ENCODE data around the gene FAM237B. TPM values are rescaled to one million over a fixed set of nuclear protein-coding genes. Genes with fewer than 3 reads are reported as not detected.
"Not testable (repeated sequence)": the region's sequence is repeated elsewhere in the genome, so short reads cannot be mapped to it uniquely, and the experiment has no call there.

FAM237B gene
- total RNA-seq (ENCODE audit: low replicate concordance) = not detected in 2 replicates

GRCh38 chr7:90320801-90321494 is at the start of gene FAM237B:
TSS of gene FAM237B (minus strand) at chr7:90321304. CDS start at chr7:90319748, 1,556 bp downstream.
- TF ChIP-seq EZH2 (IDR thresholded peaks at IDR 0.05) (peak; percentile 85), EZH2phosphoT487 (IDR thresholded peaks at IDR 0.05) (peak; percentile 67), CTCF (IDR thresholded peaks at IDR 0.05) (no peak)
- Histone ChIP-seq H3K27me3 (peaks cover 86% of the 10 kb centered on the region), H3K9ac (no peak within 1 kb of the TSS)

GRCh38 chr7:90351987-90352386 is 30.9 kb upstream of the FAM237B start:
- Mint-ChIP-seq H3K9me3 (peaks cover 2% of the 10 kb centered on the region), H3K4me1 (peaks cover 4% of the 10 kb centered on the region), H3K27me3 (ENCODE audit: insufficient read depth, low read depth) (no peaks in the 10 kb centered on the region), H3K36me3 (peaks cover 11% of the 10 kb centered on the region), H3K27ac (no peak overlapping the region), H3K4me3 (no peak overlapping the region)
- no peaks in the 10 kb centered on the region for H3K9me3 ChIP-seq (ENCODE audit: low read depth)
- no peak overlapping the region for H3K9ac ChIP-seq
- peaks cover 10% of the 10 kb centered on the region for H3K36me3 ChIP-seq
- no peak overlapping the region for H2AFZ ChIP-seq (replicated peaks)
- TF ChIP-seq EZH2 (IDR thresholded peaks at IDR 0.05) (no peak), CTCF (IDR thresholded peaks at IDR 0.05) (no peak), EZH2phosphoT487 (IDR thresholded peaks at IDR 0.05) (no peak)
- H3K4me3 ChIP-seq = no peak overlapping the region
- no peak overlapping the region for H3K27ac ChIP-seq
- H3K4me2 ChIP-seq = no peak overlapping the region
- no peaks in the 10 kb centered on the region for H4K20me1 ChIP-seq (ENCODE audit: low read depth)
- H3K27me3 ChIP-seq = no peaks in the 10 kb centered on the region
- H3K79me2 ChIP-seq (ENCODE audit: low read depth) = peaks cover 56% of the 10 kb centered on the region
- H3K4me1 ChIP-seq = no peaks in the 10 kb centered on the region
- DNase-seq (ENCODE audit: low spot score) = no peak
- no peaks in the 10 kb centered on the region for H3F3A ChIP-seq (ENCODE audit: low read depth)

More at GRCh38 chr7:90320801-90321494, at the start of gene FAM237B:
- Histone ChIP-seq H2AFZ (replicated peaks) (peak within 1 kb of the TSS; percentile 90), H3K4me3 (peak within 1 kb of the TSS; percentile 53), H3K4me2 (peak within 1 kb of the TSS; percentile 90), H4K20me1 (ENCODE audit: low read depth) (no peaks in the 10 kb centered on the region), H3K4me1 (no peaks in the 10 kb centered on the region), H3K79me2 (ENCODE audit: low read depth) (no peaks in the 10 kb centered on the region), H3K36me3 (no peaks in the 10 kb centered on the region), H3K9me3 (ENCODE audit: low read depth) (no peaks in the 10 kb centered on the region), H3F3A (ENCODE audit: low read depth) (no peaks in the 10 kb centered on the region), H3K27ac (no peak within 1 kb of the TSS)
- peaks cover 17% of the 10 kb centered on the region for H3K27me3 Mint-ChIP-seq (ENCODE audit: insufficient read depth, low read depth)
- no peaks in the 10 kb centered on the region for H3K36me3 Mint-ChIP-seq
- no peaks in the 10 kb centered on the region for H3K9me3 Mint-ChIP-seq
- peak; percentile 64 for DNase-seq (ENCODE audit: low spot score)
- H3K4me1 Mint-ChIP-seq = peaks cover 8% of the 10 kb centered on the region
- peak within 1 kb of the TSS; percentile 81 for H3K4me3 Mint-ChIP-seq
- no peak within 1 kb of the TSS for H3K27ac Mint-ChIP-seq

GRCh38 chr7:90350032-90350431 is 28.9 kb upstream of the FAM237B start:
- not testable (repeated sequence) for H3K4me3 Mint-ChIP-seq; H3K36me3 ChIP-seq; H2AFZ ChIP-seq (replicated peaks); H3K9me3 Mint-ChIP-seq; H3K27me3 Mint-ChIP-seq (ENCODE audit: insufficient read depth, low read depth); H3K4me1 ChIP-seq; H3K9me3 ChIP-seq (ENCODE audit: low read depth); H3K36me3 Mint-ChIP-seq; H3K27ac Mint-ChIP-seq; H3K27ac ChIP-seq; H3K4me2 ChIP-seq; H3F3A ChIP-seq (ENCODE audit: low read depth); H3K4me3 ChIP-seq; H3K27me3 ChIP-seq; H4K20me1 ChIP-seq (ENCODE audit: low read depth); DNase-seq (ENCODE audit: low spot score); H3K9ac ChIP-seq
- peaks cover 59% of the 10 kb centered on the region for H3K79me2 ChIP-seq (ENCODE audit: low read depth)
- peaks cover 13% of the 10 kb centered on the region for H3K4me1 Mint-ChIP-seq

- Histone ChIP-seq H3K36me3 (no peaks in the 10 kb centered on the region), H3K4me2 (no peak overlapping the region), H3F3A (ENCODE audit: low read depth) (peaks cover 6% of the 10 kb centered on the region), H3K79me2 (ENCODE audit: low read depth) (peaks cover 59% of the 10 kb centered on the region), H3K27ac (no peak overlapping the region), H3K9me3 (ENCODE audit: low read depth) (no peaks in the 10 kb centered on the region), H3K4me3 (no peak overlapping the region), H2AFZ (replicated peaks) (no peak overlapping the region), H3K27me3 (no peaks in the 10 kb centered on the region), H3K9ac (no peak overlapping the region), H4K20me1 (ENCODE audit: low read depth) (no peaks in the 10 kb centered on the region), H3K4me1 (no peaks in the 10 kb centered on the region)
- H3K9me3 Mint-ChIP-seq = no peaks in the 10 kb centered on the region
- no peak for DNase-seq (ENCODE audit: low spot score)
- no peaks in the 10 kb centered on the region for H3K27me3 Mint-ChIP-seq (ENCODE audit: insufficient read depth, low read depth)
- H3K36me3 Mint-ChIP-seq = peaks cover 3% of the 10 kb centered on the region
- no peak overlapping the region for H3K4me3 Mint-ChIP-seq
- no peak for TF ChIP-seq CTCF (IDR thresholded peaks at IDR 0.05)
- no peak for TF ChIP-seq EZH2phosphoT487 (IDR thresholded peaks at IDR 0.05)
- TF ChIP-seq EZH2 (IDR thresholded peaks at IDR 0.05) = no peak
- H3K27ac Mint-ChIP-seq = no peak overlapping the region
- peaks cover 14% of the 10 kb centered on the region for H3K4me1 Mint-ChIP-seq
Measured at GRCh38 chr7:90349305-90349704, 28.2 kb upstream of the FAM237B start.

Measured in neural progenitor cell (in vitro differentiated cells).